HuH-7.5 (cell line): Measurements from ENCODE around the gene DENND4A.

Experiments
- DNase-seq: peaks from one replicate; pipeline ENCODE4 v3.0.0; 2011; ENCODE audit warnings: low spot score

DENND4A gene

DNA sequence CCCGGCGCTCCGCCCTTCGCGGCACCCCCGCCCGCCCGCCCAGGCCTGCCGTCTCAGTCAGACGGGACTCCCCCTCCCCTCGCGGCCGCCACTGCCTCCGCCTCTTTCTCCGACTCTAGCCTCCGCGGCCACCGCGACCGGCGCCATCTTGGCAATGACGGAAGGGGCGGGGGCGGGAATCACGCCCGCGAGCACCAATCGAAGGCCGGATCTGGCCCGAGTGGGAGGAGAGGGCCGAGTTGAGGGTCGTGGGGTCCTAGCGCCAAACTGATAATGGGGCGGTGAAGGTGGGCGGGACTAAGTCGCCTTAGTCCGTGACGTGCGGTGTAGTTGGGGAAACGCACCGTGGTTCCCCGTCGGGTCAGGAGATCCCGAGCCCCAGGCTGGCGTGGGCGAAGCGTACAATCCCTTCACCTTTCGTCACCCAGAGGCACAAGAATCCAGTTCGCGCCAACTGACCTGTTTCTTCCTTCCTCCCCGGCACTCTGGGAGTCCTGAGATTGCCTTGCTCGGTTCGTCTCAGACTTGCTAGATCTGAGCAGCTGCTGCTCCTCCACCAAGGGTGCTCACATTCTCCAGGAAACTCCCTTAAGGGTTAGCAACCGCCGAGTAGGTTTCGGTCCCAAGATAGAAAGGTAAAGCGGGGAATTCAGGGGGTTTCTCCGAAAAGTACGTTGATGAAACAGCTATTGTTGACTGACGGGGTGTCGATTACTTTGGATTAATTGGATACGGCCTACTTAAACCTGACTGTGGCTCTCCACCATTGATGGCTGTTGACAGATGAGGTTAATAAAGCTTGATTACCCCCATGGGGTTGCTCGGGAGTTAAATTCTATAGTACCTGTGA lies at the start of gene DENND4A:
Gene DENND4A, minus strand, starts transcription at position 156 of the 850 bp plus-strand sequence. CDS start 35,843 bp downstream, outside the sequence.
- DNase-seq, result peak; percentile 87

DNA sequence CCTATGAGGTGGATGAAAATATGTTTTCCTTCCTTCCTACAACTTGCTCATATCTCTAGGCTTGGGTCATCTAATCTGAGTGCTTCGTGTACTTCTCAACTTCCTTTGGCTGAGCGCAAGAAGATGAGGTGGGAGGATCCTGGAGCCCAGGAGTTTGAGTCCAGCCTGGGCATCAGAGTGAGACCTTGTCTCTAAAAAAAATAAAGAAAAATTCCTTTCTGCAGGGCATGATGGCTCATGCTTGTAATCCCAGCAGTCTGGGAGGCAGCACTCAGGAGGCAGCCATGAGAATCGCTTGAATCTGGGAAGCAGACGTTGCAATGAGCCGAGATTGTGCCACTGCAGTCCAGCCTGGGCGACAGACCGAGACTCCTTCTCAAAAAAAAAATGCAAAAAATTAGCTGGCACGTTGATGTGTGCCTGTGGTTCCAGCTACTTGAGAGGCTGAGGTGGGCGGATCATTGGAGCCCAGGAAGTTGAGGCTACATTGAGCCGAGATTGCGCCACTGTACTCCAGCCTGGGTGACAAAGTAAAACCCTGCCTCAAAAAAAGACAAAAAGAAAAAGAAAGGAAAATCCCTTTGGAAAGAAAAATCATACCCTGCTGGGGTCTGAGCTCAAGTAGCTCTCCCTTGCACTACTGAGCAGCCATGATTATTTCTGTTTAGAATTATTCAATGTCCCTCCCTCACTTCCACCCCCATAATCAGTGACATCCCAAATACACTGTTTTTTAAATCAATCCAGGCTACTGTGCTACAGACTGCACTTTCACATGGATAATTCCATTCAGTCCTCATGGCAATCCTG lies 49.2 kb upstream of the DENND4A start:
- no peak for DNase-seq

DNA sequence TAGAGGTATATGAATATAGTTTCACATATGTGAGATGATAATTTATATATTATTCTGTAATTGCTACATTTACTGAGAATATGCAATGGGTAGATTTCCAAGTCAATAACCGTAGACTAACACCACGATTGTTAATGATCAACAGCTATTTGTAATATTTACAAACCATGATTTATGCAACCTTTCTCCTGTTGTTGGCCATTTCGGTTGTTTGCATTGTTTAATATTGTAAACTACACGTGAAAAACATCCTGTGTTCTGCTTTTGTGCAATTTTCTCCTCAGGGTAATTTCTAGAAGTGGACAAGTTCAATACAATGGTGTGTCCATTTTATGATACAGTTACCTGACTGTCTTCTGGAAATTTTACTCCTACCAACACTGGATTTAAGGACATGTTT lies 47.9 kb upstream of the DENND4A start:
- no peak for DNase-seq

- no peak for DNase-seq
These were observed 47.3 kb upstream of the DENND4A start for GRCh38 chr15:65839354-65839901.

DNA sequence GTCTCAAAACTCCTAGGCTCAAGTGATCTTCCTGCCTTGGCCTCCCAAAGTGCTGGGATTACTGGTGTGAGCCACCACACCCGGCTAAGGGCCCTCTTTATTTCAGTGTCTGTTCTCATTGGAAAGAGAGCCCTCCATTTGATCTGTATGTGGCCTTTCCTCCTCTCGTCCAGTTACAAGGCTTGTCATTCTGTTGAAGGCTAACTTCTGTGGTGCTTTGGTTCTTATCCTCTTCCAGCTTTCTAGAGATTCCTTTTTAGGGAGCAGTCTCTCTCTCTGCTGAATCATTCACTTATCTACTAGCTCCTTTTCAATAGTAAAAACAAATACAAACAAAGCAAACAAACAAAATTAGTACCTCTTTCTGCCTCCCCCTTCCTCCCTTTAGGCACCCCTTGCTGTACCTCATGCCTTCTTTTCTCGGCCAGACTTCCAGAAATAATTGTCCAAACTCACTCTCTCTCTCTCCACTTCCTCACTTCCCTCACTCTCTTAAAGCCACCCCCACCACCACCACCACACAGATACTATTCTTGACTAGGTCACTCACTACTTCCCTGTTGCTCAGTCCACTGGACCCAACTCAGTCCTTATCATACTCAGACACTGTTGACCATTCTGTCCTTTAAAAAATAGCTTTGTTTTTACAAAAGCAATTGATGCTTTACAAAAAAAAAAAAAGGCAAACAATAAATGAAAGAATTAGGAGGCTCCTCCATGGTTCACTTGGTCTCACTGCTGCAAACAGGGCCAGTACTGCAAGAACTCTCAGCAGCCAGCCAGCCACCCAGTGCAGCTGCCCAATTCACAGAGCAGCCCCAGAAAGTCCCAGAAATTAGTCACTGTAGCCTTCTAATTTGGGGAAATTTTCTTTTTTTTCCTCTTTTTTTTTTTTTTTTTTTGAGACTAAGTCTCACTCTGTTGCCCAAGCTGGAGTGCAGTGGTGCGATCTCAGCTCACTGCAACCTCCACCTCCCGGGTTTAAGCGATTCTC lies 45.5 kb upstream of the DENND4A start:
- DNase-seq, result no peak

DNA sequence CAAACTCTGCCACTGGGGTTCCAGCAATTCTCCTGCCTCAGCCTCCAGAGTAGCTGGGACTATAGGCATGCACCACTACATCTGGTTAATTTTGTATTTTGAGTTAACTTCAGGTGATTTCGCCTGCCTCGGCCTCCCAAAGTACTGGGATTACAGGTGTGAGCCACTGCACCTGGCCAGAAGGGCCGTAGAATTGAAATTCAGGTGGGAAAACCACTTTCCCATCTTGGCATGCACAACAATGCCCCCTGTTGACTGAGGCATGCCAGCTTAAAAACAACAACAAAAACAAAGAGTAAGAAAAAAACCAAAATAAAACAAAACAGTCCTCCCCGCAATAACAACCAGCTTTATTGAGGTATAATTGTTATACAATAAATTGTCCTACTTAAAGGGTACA lies 44.6 kb upstream of the DENND4A start:
- DNase-seq, result no peak

DNA sequence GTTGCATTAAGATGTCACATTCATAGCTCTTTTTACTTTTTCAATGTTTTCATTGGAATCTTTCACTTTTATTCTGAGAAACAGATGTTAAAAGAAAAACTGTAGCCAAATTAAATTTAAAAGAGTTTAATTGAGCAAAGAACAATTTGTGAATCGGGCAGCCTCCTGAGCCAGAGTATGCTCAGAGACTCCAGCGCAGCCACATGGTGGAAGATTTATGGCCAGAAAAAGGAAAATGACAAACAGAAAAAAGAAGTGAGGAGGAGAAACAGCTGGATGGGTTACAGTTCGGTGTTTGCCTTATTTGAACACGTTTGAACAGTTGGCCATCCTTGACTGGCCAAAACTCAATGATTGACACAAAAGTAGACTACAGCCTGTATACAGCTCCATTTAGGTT lies 43.4 kb upstream of the DENND4A start:
- no peak for DNase-seq

- DNase-seq, result no peak
These were observed 42.6 kb upstream of the DENND4A start for GRCh38 chr15:65834603-65835282.

DNA sequence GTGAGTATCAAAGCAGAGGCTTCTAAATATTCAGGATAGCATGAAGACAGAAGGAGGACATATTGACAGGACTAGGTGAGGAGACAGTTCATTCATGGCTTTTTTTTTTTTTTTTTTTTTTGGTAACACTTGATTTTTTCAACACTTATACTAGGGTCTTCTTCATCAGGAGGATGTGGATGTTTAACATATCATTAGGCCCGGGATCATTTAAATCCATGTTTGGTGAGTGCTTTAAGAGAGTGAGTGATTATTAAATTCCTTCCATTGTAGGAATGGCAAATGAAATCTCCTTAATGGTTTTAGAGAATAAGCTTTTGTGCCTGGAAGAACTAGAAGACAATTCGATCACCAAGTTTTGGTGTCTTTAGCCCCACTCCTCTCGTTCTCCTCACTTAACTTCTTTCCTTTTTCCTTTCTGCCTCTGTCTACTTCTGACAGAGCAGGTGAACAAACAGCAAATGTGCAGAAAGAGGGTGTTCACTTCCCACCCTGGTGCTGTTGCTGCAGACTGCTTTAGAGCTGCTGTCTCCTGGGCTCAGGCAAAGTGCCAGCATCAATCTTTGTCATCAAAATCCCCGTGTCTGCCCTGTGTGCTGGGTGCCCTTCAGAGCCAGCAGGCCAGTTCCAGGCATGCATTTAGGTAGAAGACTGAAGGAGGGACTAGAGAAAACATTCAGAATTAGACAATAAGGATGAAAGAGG lies 41.6 kb upstream of the DENND4A start:
- no peak for DNase-seq

DNA sequence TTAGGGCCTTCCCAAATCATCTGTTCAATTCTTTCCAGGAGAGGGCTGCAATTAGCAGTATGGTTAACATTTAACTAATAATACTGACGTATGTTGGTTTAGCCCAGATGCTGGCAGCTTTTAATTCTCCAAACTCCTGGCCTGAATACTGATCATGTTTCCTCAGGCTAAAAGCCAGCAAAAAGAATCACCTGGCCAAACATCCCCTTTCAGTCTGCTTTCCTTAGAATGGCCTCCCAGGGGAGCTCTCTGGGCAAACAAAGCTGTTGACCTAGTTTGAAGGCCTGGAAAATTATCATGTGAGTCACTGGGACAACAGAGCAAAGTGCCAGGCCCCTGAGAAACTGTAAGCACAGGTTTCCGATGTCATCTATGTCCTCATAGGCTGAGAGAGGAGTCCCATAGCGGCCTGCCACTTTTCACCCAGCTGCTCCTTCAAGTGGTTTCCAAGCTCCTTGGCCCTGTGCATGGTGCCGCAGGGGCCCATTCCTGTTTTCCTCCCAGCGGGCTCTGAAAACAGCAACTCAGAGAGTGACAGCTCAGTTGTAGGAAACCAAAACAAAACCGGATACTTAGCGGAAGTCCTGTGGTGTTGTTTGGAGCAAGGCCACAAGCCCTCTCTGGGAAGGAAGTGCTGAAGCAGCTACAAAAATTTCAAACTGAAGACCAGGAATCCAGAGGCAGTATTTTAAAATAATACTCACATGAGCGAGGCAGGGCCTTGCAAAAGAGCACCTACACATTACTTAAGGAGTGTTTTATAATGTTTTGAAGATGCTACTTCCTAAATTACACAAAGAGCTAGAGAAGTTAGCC lies 40.7 kb upstream of the DENND4A start:
- DNase-seq, result peak; percentile 83

DNA sequence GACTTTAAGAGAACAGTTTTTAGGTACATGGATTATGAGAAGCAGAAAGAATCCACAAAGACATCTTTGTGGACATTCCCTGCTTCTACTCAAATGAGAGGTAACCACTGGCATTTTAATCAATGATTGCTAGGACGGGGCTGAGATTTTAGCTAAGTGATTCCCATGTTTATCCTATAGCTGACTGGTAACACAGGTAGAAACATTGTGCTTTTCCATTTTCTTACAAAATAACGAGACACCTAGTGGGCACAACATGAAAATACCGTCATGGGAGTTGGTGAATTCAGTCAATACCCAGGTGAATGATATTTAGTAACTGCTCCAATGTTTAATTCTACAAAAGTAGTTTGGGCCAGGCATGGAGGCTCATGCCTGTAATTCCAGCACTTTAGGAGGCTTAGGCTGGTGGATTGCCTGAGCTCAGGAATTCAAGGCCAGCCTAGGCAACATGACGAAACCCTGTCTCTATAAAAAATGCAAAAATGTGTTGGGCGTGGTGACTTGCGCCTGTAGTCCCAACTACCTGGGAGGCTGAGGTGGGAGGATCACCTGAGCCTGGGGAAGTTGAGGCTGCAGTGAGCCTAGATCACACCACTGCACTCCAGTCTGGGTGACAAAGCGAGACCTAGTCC lies 37.2 kb upstream of the DENND4A start:
- peak; percentile 28 for DNase-seq

DNA sequence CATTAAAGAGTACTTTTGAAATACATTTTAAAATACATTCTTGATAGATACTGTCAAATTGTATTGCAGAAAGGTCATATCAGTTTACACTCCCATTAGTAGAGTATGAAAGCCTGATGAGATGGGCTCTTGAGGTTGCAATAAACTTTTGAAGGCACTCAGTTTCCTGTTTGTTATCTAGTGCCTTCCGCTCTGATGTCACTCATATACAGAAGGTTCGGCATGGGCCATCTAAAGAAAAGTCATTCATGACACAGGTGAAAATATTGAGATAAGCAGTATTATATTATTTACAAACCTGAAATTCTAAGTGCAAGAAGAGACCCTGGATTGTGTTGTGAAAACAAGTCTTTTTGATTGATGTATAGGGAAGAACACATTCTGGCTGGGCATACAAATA lies 36.5 kb upstream of the DENND4A start:
- DNase-seq, result no peak

DNA sequence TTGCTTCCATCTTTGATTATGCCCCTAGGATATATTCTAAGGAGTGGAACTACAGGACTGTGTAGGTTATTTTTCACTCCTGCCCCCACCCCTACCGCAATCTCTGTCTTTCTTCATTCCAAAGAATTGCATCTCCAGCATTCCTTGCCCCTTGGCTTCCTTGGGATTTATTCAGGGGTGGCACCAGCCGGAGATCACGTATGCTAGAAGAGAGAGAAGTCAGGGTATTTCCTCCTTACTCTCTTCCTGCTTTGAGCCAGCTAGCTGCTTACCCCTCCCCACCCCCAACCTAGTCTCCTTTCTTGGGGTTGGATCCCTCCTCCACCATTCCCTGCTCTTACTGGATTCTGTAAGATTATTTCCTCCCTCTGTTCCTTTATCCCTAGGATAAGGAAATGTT lies 35.0 kb upstream of the DENND4A start:
- no peak for DNase-seq

GRCh38 chr15:65824941-65825544 lies 33.0 kb upstream of the DENND4A start:
- no peak for DNase-seq

DNA sequence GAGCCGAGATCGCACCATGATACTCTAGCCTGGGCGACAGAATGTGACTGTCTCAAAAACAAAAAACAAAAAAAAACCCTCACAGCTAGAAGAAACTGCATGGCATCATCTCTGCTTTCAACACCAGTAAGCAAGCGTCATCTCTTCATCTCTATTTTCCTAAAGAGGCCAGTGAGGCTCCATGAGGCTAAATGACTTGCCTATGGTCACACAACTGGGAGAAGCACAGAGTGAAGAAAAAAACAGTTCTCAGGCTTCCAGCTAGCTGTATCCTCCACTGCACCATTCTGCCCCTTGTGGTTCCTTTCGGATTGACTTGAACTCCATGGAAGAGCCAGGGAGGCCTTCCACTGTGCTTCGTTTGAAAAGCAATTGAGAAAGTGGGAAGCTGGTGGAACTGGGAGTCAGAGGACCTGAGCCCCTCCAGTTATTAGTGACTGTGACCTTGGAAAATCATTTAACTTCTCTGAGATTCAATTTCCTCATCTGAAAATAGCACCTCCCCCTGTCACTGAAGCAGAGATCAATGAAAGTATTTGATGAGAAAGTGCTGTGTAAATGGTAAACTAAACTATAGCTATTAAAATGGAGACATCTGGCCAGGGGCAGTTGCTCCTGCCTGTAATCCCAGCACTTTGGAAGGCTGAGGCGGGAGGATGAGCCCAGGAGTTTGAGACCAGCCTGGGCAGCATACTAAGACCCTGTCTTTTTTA lies 32.1 kb upstream of the DENND4A start:
- peak; percentile 69 for DNase-seq

DNA sequence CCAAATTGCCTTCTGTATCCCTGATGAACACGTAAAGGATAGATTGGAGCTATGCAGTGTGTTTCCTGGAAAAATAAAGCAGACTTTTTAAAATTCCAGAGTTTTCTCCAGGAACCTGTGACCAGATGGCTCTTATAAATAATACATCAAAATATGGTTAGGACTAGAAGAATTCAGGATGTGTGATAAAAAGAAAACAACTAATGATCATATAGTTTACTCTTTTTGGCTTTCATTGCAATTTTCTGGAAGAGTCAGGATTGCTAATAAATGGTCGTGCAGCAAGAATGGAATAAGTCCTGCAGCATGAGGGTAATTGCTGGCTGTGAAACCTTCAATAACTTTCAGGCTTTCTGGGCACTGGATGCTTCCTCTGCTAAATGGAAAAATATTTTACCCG lies 30.2 kb upstream of the DENND4A start:
- no peak for DNase-seq

DNA sequence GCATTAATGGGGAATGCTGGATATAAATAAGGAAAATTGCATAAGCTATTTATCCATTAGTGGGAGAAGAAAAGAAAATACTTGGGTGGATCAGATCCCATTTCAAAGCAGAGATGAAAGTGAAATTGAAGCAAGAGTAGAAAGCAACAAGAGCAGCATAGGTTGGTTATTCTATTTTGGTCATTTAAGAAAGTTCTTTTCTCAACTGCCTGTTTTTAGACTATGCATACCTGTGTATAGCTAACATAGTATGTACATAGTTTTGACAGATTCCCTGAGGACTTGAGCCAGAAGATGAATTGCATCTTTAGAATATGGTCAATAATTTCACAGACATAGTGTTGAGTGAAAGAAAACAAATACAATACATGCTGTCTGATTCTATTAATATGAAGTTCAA lies 29.0 kb upstream of the DENND4A start:
- DNase-seq, result no peak

DNA sequence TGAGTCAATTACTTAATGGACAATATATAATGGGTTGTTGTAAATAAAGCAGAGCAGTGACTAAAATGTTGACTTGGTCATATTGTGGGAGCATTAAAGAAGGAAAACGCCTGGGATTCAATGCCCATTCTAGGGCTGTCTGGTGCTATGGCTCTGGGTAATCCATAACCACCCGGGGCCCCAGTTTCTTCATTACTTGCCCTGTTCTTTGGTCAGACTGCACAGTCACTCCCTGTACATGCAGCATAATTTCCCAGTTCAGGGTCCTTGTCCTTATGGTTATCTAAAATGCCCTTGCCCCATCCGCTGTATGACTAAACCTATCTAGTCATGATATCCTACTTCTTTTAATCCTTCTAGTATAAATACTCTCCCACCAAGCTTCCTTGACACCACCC lies 27.5 kb upstream of the DENND4A start:
- DNase-seq, result no peak
